DMS153 treated with DMSO at 0.1 percent for 48 hours (cell line): ENCODE results near the gene LRP1B.

Experiments used
- DNase-seq: peaks from one replicate; lab custom pipeline; 2025; ENCODE audit not compliant: unreplicated experiment; lab: John Stamatoyannopoulos, UW

The LRP1B gene

GRCh38 chr2:140759426-140760156 lies 1371.2 kb downstream of the LRP1B start:
- DNase-seq = no peak

- no peak for DNase-seq
These were observed 1383.2 kb downstream of the LRP1B start for GRCh38 chr2:140747665-140748064.

- no peak for DNase-seq
These were observed 1383.7 kb downstream of the LRP1B start for GRCh38 chr2:140747090-140747489.

GRCh38 chr2:140744379-140744778 lies 1386.4 kb downstream of the LRP1B start:
- no peak for DNase-seq

- no peak for DNase-seq
These were observed 1393.8 kb downstream of the LRP1B start for GRCh38 chr2:140737006-140737405.

- no peak for DNase-seq
These were observed 1395.8 kb downstream of the LRP1B start for GRCh38 chr2:140734992-140735391.

- no peak for DNase-seq
These were observed 1411.8 kb downstream of the LRP1B start for GRCh38 chr2:140718999-140719398.

GRCh38 chr2:140717481-140717880 lies 1413.3 kb downstream of the LRP1B start:
- no peak for DNase-seq

GRCh38 chr2:140714586-140714985 lies 1416.2 kb downstream of the LRP1B start:
- no peak for DNase-seq

GRCh38 chr2:140711867-140712266 lies 1418.9 kb downstream of the LRP1B start:
- DNase-seq = no peak

- DNase-seq = no peak
These were observed 1429.1 kb downstream of the LRP1B start for GRCh38 chr2:140701726-140702125.

- no peak for DNase-seq
These were observed 1432.2 kb downstream of the LRP1B start for GRCh38 chr2:140698636-140699035.

- no peak for DNase-seq
These were observed 1434.4 kb downstream of the LRP1B start for GRCh38 chr2:140696449-140696848.

- DNase-seq = no peak
These were observed 1435.7 kb downstream of the LRP1B start for GRCh38 chr2:140695155-140695554.

- no peak for DNase-seq
These were observed 1443.0 kb downstream of the LRP1B start for GRCh38 chr2:140687825-140688224.

GRCh38 chr2:140683658-140684057 lies 1447.2 kb downstream of the LRP1B start:
- DNase-seq = no peak

- no peak for DNase-seq
These were observed 1450.0 kb downstream of the LRP1B start for GRCh38 chr2:140680862-140681261.

- no peak for DNase-seq
These were observed 1451.1 kb downstream of the LRP1B start for GRCh38 chr2:140679752-140680151.

- no peak for DNase-seq
These were observed 1460.9 kb downstream of the LRP1B start for GRCh38 chr2:140669911-140670310.

- DNase-seq = no peak
These were observed 1463.6 kb downstream of the LRP1B start for GRCh38 chr2:140667203-140667602.

GRCh38 chr2:140662504-140662903 lies 1468.3 kb downstream of the LRP1B start:
- no peak for DNase-seq

- no peak for DNase-seq
These were observed 1471.8 kb downstream of the LRP1B start for GRCh38 chr2:140658760-140659692.
